ENCODE data around the gene PALM3. TPM values are rescaled to one million over a fixed set of nuclear protein-coding genes. Genes with fewer than 3 reads are reported as not detected.

PALM3 gene
- total and polyA plus RNA-seq, 10 of the 15 experiments (the other 5 are each of a cell fraction or from before 2014, with no cell fraction given): 0.07 TPM; not detected in 9

DNA sequence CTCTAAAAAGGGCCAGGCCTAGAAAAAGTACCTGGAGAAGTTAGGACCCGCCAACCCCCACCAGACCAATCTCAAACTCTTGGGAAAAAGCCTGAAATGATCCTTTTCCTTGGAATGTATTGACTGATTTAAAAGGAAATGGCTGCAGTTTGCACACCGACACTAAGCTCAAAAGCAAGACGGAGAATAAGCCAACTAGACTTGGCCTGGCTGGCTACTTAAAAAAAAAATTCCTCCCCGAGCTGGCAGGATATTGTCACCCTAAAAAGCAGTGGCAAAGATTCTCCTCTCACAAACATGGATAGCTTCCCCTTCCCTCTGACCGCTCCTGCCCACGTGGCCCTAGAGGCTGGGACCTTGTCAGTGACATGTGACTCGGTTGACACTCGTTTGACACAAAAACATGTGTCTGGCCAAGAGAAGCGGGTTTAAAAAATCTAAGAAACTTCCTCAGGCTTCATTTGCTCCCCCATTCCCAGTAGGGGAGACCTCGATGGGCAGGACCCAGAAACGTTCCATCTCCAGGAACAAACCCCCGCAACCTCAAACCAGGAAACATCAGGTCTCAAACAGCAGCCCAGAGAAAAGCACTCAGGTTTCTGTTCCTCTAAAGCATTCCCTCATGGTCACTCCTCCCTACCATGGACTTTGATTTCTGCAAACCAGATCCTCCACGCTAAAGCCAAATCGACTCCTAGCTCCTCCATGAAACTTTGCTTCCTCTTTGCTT lies 57.1 kb downstream of the PALM3 start (continued):
- TF ChIP-seq CREM (IDR thresholded peaks at IDR 0.05; ENCODE audit: low read depth) (no peak), ZZZ3 (IDR thresholded peaks at IDR 0.05; ENCODE audit: control insufficient read depth, insufficient read length, low read depth) (no peak), PAX5 (IDR thresholded peaks at IDR 0.05; ENCODE audit: borderline replicate concordance, low read depth, low read length) (no peak), HDGF (IDR thresholded peaks at IDR 0.05) (no peak), CEBPB (IDR thresholded peaks at IDR 0.05; ENCODE audit: borderline replicate concordance in 1 of 2, low read depth in 2 of 2, low read length in 2 of 2) (no peak), ZNF274 (IDR thresholded peaks at IDR 0.05; ENCODE audit: insufficient read depth, insufficient read length) (no peak), FOXM1 (IDR thresholded peaks at IDR 0.05; ENCODE audit: low read depth, low read length) (no peak), NBN (IDR thresholded peaks at IDR 0.05) (0 out of 2 replicates have a peak, but pooled peaks have one; percentile 58), EED (IDR thresholded peaks at IDR 0.05; ENCODE audit: low read depth) (peak; percentile 88), IKZF2 (IDR thresholded peaks at IDR 0.05) (peak; percentile 93 to 94; a peak in 3 of 4 replicates), RELB (IDR thresholded peaks at IDR 0.05; ENCODE audit: low read depth) (peak; percentile 90), MTA2 (IDR thresholded peaks at IDR 0.05; ENCODE audit: low read depth) (peak; percentile 49), MXI1 (IDR thresholded peaks at IDR 0.05; ENCODE audit: low read depth, low read length) (peak; percentile 81), ASH2L (IDR thresholded peaks at IDR 0.05; ENCODE audit: borderline replicate concordance, low read depth) (no peak), SPI1 (IDR thresholded peaks at IDR 0.05; ENCODE audit: borderline replicate concordance, insufficient read depth, low read depth, low read length) (peak; percentile 92), MAX (IDR thresholded peaks at IDR 0.05; ENCODE audit: low read depth, low read length) (peak; percentile 61; the same call in 1 of the 2 replicates), USF2 (IDR thresholded peaks at IDR 0.05; ENCODE audit: borderline replicate concordance, low read depth, low read length) (peak; percentile 69), SUZ12 (IDR thresholded peaks at IDR 0.05; ENCODE audit: unreplicated experiment) (no peak), HCFC1 (IDR thresholded peaks at IDR 0.05; ENCODE audit: low read length) (no peak), ZBTB11 (CRISPR knock-in tag; IDR thresholded peaks at IDR 0.05) (no peak)
- TF ChIP-seq, protein P1, sequence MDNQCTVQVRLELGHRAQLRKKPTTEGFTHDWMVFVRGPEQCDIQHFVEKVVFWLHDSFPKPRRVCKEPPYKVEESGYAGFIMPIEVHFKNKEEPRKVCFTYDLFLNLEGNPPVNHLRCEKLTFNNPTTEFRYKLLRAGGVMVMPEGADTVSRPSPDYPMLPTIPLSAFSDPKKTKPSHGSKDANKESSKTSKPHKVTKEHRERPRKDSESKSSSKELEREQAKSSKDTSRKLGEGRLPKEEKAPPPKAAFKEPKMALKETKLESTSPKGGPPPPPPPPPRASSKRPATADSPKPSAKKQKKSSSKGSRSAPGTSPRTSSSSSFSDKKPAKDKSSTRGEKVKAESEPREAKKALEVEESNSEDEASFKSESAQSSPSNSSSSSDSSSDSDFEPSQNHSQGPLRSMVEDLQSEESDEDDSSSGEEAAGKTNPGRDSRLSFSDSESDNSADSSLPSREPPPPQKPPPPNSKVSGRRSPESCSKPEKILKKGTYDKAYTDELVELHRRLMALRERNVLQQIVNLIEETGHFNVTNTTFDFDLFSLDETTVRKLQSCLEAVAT (IDR thresholded peaks at IDR 0.05): peak; percentile 92
- TF ChIP-seq, protein P2, sequence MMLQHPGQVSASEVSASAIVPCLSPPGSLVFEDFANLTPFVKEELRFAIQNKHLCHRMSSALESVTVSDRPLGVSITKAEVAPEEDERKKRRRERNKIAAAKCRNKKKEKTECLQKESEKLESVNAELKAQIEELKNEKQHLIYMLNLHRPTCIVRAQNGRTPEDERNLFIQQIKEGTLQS (IDR thresholded peaks at IDR 0.05; ENCODE audit: borderline replicate concordance, extremely low read depth, low read depth, low read length): 0 out of 2 replicates have a peak, but pooled peaks have one; percentile 5

All from GM12878 (cell line).